ENCODE results near the gene IYD. TPM values are rescaled to one million over a fixed set of nuclear protein-coding genes. Genes with fewer than 3 reads are reported as not detected.
"Not testable (repeated sequence)": the region's sequence is repeated elsewhere in the genome, so short reads cannot be mapped to it uniquely, and the experiment has no call there.

Gene IYD
- total RNA-seq, 1 donor from 2014 or later = not detected

- DNase-seq (ENCODE audit: low read depth in 2 of 2) = no peak
Measured at GRCh38 chr6:150427037-150427602, 58.3 kb downstream of the IYD start.

DNA sequence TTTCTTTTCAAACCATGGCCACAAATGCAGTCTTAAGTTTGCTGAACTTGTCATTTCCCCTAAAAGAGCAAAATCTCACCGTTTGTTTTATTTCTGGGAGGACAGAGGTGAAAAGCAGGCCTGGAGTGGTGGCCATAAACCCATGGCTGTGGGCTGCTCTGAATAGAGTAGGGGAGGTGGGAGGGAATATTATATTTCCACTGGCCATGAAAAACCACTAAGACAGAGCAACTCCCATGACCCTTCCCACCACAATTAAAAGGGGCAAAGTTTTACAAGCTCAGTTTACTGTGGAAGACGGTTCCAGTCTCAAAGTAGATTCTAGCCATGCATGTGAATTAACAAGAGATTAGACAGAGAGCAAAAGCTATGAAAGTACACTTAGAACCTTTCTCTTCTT lies 59.0 kb downstream of the IYD start:
- no peak for DNase-seq (ENCODE audit: low read depth in 2 of 2)

DNA sequence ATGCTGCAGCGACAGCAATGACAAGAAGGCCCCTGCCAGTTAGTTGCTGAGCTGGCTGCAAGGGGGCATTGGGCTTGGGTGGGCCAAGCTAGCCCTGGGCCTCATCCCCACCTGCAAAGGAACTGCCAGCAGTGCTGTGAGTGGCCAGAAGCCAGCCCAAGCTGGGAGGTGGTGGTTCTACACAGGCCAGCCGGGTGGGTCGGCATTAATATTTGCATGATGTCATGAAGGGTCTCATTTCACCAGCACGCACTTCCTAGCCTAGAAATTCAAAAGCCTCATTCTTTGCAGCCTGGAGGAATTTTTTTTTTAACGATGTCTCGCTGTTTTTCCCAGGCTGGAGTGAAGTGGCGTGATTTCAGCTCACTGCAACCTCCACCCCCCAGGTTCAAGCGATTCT lies 62.0 kb downstream of the IYD start:
- no peak for DNase-seq (ENCODE audit: low read depth in 2 of 2)

DNA sequence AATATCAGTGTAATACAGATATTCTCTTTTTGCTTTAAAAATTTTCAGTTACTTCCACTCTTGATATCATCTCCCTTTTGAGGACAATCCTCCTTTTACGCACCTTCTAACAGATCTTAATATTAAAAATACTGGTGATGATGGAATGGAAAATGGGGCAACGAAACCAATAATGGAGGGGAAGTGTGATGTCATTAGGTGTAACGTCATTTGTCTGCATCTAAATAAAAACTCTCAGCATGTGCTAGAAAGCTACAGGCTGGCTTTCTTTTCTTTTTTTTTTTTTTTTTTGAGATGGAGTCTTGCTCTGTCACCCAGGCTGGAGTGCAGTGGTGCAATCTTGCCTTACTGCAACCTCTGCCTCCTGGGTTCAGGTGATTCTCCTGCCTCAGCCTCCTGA lies 66.5 kb downstream of the IYD start:
- DNase-seq (ENCODE audit: low read depth in 2 of 2) = no peak

DNA sequence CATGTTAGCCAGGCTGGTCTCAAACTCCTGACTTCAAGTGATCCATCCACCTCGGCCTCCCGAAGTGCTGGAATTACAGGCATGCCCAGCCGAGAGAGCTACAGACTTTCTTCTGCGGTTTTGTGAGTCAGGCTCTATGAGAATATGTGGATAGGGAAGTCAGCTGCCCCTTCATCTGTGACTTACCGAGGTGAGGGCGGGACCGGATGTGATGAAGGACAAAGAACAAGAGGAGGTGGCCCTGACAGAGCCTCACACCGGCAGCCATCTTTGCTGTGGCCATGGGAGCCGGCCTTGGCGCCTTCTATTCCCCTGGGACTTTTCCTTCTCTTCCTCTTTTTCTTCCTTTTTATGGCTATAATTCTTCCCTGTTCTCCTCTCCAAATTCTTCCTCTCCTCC lies 67.0 kb downstream of the IYD start:
- DNase-seq (ENCODE audit: low read depth in 2 of 2) = no peak

GRCh38 chr6:150439373-150439772 lies 70.6 kb downstream of the IYD start:
- no peak for DNase-seq (ENCODE audit: low read depth in 2 of 2)

GRCh38 chr6:150443621-150444020 lies 74.8 kb downstream of the IYD start:
- DNase-seq (ENCODE audit: low read depth in 2 of 2) = no peak

GRCh38 chr6:150444308-150444707 lies 75.5 kb downstream of the IYD start:
- no peak for DNase-seq (ENCODE audit: low read depth in 2 of 2)

DNA sequence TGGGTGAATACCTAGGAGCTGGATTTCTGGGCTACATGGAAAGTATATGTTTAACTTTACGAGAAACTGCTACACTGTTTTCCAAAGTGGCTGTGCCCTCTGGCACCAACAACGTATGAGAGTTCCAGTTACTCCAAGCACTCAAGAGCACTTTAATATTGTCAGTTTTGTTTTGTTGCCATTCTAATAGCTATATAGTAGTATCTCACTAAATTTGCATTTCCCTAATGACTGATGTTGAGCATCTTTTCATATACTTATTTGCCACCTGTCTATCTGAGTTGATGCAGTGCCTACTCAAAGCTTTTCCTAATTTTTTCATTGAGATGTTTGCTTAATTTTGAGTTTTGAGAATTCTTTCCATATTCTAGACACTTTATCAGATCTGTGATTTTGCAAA lies 76.7 kb downstream of the IYD start:
- no peak for DNase-seq (ENCODE audit: low read depth in 2 of 2)

DNA sequence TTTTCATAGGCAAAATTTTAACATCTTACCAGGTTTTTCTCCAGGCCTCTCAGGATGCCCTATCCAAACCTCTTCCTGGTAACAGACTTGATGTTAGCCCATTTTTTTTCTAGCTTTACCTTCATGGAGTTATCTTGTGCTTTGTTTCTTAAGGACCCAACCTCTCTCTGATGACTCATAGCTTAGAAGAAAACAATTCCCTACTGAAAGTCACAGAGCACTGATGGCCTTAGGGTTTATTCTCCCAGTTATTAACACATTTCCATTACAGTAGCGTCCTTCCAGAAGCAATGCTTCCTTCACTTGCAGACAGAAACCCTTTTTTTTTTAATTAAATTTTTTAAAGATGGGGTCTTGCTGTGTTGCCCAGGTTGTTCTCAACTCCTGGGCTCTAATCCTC lies 79.4 kb downstream of the IYD start:
- DNase-seq (ENCODE audit: low read depth in 2 of 2) = no peak

DNA sequence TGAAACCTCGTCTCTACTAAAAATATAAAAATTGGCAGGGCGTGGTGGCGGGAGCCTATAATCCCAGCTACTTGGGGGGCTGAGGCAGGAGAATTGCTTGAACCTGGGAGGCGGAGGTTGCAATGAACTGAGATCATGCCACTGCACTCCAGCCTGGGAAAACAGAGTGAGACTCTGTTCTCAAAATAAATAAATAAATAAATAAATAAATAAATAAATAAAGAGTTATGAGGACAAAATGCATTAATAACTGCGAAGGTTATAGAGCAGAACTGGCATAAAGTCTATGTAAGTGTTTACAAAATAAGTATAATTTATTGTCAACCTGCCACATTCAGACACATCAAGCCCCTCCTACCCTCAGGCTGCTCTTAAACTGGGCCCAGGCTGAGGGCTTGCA lies 80.2 kb downstream of the IYD start:
- DNase-seq (ENCODE audit: low read depth in 2 of 2) = not testable (repeated sequence)

- DNase-seq (ENCODE audit: low read depth in 2 of 2) = no peak
Measured at GRCh38 chr6:150450918-150451317, 82.1 kb downstream of the IYD start.

GRCh38 chr6:150451807-150452427 lies 83.1 kb downstream of the IYD start:
- no peak for DNase-seq (ENCODE audit: low read depth in 2 of 2)

DNA sequence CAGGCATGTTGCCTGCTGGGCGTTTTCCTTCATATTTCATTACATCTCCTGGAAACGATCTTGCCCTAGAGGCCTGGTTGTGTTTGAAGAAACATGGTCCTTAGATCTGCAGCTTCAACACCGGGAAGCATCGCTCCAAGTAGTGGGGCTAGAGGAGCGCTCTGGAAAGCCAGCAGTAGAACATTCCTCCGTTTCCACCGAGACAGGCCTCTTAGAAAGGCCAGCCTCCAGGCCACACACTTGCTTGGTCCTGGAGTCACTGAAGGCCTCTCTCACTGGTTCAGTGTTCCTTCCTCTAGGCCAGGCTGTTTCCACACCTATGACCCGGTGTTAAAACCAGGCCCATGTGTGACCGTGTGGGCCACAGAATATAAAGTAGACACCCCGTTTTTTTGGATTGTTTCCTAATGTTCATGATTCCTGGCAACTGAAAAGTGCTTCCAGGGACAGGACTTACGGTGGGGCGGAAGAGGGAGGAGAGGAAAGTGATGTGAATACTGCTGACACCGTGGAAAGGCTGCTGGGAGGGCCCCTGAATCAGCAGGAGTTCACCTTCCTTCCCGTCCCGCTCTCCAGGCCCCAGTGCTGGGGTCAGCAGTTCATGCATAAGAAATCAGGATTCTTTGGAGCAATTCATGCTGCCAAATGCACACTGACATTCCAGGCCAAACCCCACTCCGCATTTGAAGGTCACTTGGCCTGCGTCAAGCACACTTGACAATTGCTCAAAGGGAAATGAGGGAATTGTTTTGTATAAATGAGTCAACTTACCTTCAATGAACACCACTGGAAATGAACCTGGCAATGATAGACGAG lies 83.8 kb downstream of the IYD start:
- DNase-seq (ENCODE audit: low read depth in 2 of 2) = peak; percentile 43 to 58

GRCh38 chr6:150453357-150453756 lies 84.5 kb downstream of the IYD start:
- no peak for DNase-seq (ENCODE audit: low read depth in 2 of 2)

Other genes starting within 250 kb of the IYD start
- not detected in 2 replicates for gene PPP1R14C, start 226.0 kb upstream of the IYD start, total RNA-seq
- gene PLEKHG1, start 230.9 kb downstream of the IYD start, total RNA-seq = 19.8 and 26.3 TPM in 2 replicates